GM18508 (cell line): ENCODE data around the gene DNAJC5.
"Not testable (repeated sequence)": the region's sequence is repeated elsewhere in the genome, so short reads cannot be mapped to it uniquely, and the experiment has no call there.

Source experiments
- ATAC-seq: cut with Tn5 transposase; IDR thresholded peaks from one replicate; pipeline ENCODE4 v1.9.1; 2021; ENCODE audit warnings: moderate number of reproducible peaks; ENCODE audit not compliant: insufficient read depth, unreplicated experiment

DNAJC5 gene

GRCh38 chr20:63900413-63900812 lies 5.5 kb downstream of the DNAJC5 start:
- no peak for ATAC-seq

DNA sequence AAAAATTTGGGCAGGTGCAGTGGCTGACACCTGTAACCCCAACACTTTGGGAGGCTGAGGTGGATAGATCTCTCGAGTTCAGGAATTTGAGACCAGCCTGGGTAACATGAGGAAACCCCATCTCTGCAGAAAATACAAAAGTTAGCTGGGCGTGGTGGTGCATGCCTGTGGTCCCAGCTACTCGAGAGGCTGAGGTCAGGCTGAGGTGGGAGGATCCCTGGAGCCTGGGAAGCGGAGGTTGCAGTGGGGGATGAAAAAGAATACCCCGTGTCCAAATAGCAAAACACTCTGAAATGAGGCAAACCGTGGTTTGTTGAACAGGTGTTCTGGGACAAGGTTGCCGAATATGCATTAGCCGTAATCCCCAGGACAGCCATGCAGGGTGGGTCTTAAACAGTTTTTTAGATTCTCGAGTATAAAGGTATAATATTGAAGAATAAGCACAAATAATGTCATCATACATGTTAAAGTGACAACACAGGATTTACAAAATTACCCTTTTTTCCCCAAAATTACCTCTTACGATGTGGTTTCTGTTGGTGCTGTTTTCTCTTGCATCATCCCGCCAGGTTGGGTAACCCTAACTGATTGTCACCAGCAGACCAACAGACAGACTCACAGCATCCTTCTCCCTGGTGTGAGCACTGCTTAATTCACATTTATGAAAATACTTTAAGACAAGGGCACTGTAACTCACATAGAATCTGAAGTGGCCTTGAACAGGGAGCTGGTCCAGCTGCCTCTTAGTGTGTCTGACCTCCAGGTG lies 9.1 kb downstream of the DNAJC5 start:
- no peak for ATAC-seq

- no peak for ATAC-seq
Observed at GRCh38 chr20:63908008-63908682, 13.2 kb downstream of the DNAJC5 start.

- ATAC-seq, result no peak
Observed at GRCh38 chr20:63911176-63911575, 16.2 kb downstream of the DNAJC5 start.

DNA sequence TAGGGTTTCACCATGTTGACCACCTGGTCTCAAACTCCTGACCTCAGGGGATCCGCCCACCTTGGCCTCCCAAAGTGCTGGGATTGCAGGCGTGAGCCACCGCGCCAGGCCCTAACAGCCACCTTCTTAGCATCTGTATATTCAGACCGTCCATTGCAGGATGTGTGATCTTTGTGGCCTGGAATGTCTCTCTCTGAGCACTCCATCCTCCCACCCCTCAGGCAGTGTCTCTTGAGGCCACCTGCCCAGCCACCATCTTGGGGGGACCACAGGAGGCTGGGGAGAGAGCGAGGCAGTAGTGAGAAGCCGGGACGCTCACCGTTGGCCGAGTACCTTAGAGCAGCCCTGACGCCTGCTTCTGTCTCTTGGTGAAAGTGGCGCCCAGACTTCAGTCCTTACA lies 18.8 kb downstream of the DNAJC5 start:
- no peak for ATAC-seq

DNA sequence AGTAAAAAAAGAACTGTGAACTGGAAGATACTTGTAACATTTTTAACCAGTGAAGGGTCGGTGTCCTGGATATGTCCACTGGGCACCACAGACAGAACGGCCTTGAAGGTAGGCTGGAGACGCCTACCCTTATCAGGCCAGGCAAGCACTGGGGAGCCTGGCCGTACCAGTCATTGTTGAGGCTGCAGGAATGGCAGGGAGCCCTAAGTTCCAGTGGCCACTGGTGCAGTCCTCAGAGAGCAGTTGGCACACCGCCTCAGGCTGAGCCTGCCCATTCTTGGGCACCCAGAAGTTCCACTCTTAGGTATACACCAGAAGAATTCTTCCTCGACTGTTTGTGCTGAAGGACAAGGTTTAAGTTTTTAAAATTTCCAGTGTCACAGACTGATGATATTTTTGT lies 20.5 kb downstream of the DNAJC5 start:
- no peak for ATAC-seq

DNA sequence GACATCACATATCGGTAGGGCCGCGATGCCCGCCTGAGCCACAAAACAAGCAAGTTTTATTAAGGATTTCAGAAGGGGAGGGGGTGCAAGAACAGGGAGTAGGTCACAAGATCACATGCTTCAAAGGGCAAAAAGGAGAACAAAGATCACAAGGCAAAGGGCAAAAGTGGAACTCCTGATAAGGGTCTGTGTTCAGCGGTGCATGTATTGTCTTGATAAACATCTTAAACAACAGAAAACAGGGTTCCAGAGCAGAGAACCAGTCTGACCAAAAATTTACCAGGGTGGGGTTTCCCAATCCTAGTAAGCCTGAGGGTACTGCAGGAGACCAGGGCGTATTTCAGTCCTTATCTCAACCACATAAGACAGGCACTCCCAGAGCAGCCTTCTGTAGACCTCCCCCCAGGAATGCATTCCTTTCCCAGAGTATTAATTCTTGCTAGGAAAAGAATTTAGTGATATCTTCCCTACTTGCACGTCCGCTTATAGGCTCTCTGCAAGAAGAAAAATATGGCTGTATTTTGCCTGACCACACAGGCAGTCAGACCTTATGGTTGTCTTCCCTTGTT lies 21.5 kb downstream of the DNAJC5 start:
- ATAC-seq, result not testable (repeated sequence)

GRCh38 chr20:63917811-63918210 lies 22.9 kb downstream of the DNAJC5 start:
- no peak for ATAC-seq

- ATAC-seq, result no peak
Observed at GRCh38 chr20:63919130-63919529, 24.2 kb downstream of the DNAJC5 start.

DNA sequence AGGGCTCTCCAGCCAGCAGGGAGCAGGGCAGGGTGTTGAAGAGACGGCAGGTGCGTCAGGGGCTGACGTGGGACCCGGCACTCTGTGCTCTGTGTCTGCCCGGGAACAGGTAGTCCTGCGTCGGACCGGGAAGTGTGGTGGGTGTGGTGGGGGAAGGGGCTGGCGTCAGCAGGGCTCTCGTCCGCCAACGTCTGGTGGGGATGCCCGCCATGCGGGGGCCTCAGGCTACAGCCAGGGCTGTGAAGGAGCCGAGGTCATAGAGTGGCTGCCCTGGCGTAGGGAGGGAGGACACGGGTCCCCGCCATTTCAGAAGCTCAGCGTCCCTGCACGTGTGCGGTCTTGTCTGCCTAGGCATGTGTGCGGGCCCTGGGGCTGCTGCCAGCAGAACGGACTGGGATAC lies 25.3 kb downstream of the DNAJC5 start:
- ATAC-seq, result no peak

DNA sequence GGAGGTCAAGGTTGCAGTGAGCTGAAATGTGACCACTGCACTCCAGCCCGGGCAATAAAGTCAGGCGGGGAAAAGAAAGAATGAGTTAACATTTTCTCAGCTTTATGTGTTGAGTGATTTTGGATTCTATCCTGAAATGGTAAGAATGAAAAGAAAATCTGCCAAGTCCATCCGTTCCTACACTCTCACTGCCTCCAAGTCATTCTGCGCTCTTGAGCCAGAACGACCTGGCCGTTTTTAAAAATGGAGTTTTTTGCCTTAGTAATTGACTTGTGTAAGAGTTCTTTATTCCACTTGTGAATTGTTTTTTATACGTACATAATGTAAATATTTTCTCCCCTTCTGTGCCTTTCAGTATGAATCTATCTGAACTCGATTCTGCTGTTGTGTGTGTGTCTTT lies 28.7 kb downstream of the DNAJC5 start:
- ATAC-seq, result no peak

DNA sequence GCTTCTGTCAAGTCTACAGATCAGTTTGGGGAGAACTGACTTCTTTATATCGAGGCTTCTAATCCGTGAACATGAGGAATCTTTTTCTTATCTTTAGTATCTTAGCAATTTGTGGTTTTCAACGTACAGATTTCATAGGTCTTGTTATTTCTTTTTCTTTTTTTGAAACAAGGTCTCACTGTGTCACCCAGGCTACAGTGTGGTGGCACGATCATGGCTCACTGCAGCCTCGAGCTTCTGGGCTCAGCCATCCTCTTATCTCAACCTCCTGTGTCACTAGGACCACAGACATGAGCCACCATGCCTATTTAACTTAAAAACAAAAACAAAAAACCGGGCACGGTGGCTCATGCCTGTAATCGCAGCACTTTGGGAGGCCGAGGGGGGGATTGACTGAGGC lies 29.3 kb downstream of the DNAJC5 start:
- no peak for ATAC-seq

DNA sequence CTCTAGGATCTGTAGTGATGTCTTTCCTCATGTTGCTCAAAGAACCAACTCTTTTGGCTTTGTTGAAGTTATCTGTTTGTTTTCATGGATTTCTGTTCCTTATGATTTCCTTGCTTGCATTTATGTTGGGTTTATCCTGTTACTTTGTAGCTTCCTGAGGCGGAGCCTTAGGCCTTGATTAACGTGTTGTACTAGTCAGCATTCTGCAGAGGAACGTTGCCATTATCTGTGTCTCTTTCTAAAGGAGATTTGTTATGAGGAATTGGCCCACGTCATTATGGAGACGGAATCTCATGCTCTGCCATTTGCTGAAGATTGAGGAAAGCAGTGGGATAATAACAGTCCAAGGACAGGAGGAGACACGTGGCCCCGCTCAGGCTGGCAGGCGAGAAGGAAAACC lies 31.4 kb downstream of the DNAJC5 start:
- ATAC-seq, result no peak

- no peak for ATAC-seq
Observed at GRCh38 chr20:63929071-63929470, 34.1 kb downstream of the DNAJC5 start.

- ATAC-seq, result not testable (repeated sequence)
Observed at GRCh38 chr20:63929473-63929883, 34.6 kb downstream of the DNAJC5 start.

DNA sequence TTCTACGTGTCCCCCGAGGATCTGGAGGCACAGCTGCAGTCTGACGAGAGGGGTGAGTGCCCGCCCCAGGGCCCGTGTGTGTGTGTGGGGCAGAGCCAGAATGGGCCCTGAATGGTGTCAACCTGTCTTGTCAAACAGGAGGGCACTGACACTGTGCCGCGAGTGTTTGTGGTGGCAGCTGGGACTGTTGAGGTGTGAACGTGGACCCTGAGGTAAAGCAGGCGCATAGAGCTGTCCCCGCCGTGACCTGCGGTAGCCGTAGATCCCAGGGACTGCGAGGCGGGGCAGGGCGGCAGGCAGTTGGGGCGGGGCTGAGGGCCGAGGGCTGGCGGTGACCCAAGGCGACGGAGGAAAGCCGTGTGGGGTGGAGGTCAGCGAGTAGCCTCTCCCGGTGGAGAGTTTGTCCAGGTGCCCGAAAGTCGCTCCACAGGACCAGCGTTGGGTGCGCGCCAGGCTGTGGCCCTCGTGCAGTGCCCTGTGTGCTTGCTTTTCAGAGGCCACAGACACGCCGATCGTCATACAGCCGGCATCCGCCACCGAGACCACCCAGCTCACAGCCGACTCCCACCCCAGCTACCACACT lies 36.1 kb downstream of the DNAJC5 start:
- no peak for ATAC-seq

DNA sequence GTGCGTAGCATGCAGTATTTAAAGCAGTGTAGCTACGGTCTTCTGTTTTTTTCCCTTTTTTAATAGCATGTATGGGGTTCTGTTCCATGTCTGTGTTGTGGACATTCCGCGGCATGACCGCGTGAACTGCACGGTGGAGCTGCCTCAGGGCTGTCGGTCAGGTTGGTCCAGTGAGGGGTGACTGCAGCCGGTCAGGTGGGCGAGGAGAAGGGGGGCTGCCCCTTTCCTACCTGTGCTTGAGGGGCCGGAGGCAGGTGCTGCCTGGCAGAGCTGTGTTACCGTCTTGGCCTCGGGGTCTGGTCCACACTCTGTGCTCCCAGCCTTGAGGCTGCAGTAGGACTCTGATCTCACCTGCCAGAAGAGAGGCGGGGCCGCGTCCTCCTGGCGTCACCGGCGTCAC lies 36.8 kb downstream of the DNAJC5 start:
- no peak for ATAC-seq

GRCh38 chr20:63932606-63933160 lies 37.8 kb downstream of the DNAJC5 start:
- no peak for ATAC-seq

DNA sequence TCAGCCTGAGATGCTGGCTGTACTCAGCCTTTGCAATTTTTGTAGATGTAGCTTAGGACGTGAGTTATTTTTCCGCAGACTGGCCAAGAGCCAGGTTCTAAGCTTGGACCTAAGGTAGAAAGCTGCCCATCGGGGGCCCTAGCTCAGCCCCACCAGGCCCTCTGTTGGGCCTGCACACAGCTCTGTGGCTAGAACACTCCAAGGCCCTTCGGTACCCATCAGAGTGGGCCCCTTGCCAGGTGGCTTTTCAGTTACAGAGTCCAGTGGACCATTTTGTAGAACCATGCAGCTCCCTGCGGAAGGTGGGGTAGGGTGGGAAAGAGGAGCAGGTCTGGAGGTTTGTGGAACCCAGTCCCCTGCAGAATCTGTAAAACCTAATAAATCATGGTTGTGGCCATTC lies 38.7 kb downstream of the DNAJC5 start:
- no peak for ATAC-seq

GRCh38 chr20:63934271-63935068 lies 39.5 kb downstream of the DNAJC5 start:
- no peak for ATAC-seq
